Keratinocyte (primary cell): ENCODE measurements around the gene NDUFV1. TPM values are rescaled to one million over a fixed set of nuclear protein-coding genes. Genes with fewer than 3 reads are reported as not detected.
A peak's percentile ranks its signal among the peaks of the same experiment; 100 is the strongest.

Experiments
- DNase-seq: peaks from one replicate; pipeline ENCODE4 v3.0.0-alpha.2; 2011; ENCODE audit warnings: low read depth, missing footprints, low spot score
- FAIRE-seq: peaks from 2 replicates; lab custom pipeline; 2011; peaks lifted over from hg19 to GRCh38; lab: Jason Lieb, UNC
- H2AFZ ChIP-seq: 2 replicates; pipeline ENCODE4 v1.6.0; 2012; ENCODE audit warnings: low read length, control low read depth, inconsistent platforms; ENCODE audit not compliant: control insufficient read depth
- H3K27ac ChIP-seq: 2 replicates; pipeline ENCODE4 v1.5.1; 2011; ENCODE audit warnings: low read length; ENCODE audit not compliant: control insufficient read depth, insufficient read depth
- H3K27me3 ChIP-seq: 3 replicates; pipeline ENCODE4 v1.6.0; 2011; ENCODE audit warnings: low read length; ENCODE audit not compliant: control insufficient read depth, insufficient read depth; ENCODE audit errors: extremely low read depth
- H3K36me3 ChIP-seq, 2 experiments: 2 replicates in 1 of 2; 3 replicates in 1 of 2; pipeline ENCODE4 v1.5.1; 2011; ENCODE audit warnings: low read length in 2 of 2, mild to moderate bottlenecking in 1 of 2; ENCODE audit not compliant: control insufficient read depth in 2 of 2, insufficient read depth in 2 of 2; ENCODE audit errors: extremely low read depth in 1 of 2
- H3K4me1 ChIP-seq: 3 replicates; pipeline ENCODE4 v1.5.1; 2011; ENCODE audit warnings: low read length; ENCODE audit not compliant: control insufficient read depth, insufficient read depth; ENCODE audit errors: extremely low read depth
- H3K4me2 ChIP-seq: 3 replicates; pipeline ENCODE4 v1.6.0; 2011; ENCODE audit warnings: low read depth, low read length; ENCODE audit not compliant: control insufficient read depth, insufficient read depth; ENCODE audit errors: extremely low read depth
- H3K4me3 ChIP-seq, 3 experiments: fragments of 200-600 bp in 1 of 3; sonication (generic) in 1 of 3; 2 replicates in 2 of 3; 3 replicates in 1 of 3; pipeline ENCODE4 v1.5.1; 2011 to 2016; ENCODE audit warnings: low read length in 3 of 3, mild to moderate bottlenecking in 3 of 3, control low read depth in 2 of 3, inconsistent platforms in 1 of 3, low read depth in 1 of 3, mixed read lengths in 1 of 3, mixed run types in 1 of 3, moderate library complexity in 1 of 3; ENCODE audit not compliant: control insufficient read depth in 2 of 3, insufficient read depth in 2 of 3; ENCODE audit errors: extremely low read depth in 1 of 3
- H3K79me2 ChIP-seq: 2 replicates; pipeline ENCODE4 v1.6.0; 2012; ENCODE audit warnings: low read length; ENCODE audit not compliant: control insufficient read depth, insufficient read depth
- H3K9ac ChIP-seq: 3 replicates; pipeline ENCODE4 v1.6.0; 2011; ENCODE audit warnings: low read length; ENCODE audit not compliant: control insufficient read depth, insufficient read depth; ENCODE audit errors: extremely low read depth
- H3K9me1 ChIP-seq: 3 replicates; pipeline ENCODE4 v1.6.0; 2011; ENCODE audit warnings: low read length; ENCODE audit not compliant: control insufficient read depth, insufficient read depth; ENCODE audit errors: extremely low read depth
- H3K9me3 ChIP-seq: 2 replicates; pipeline ENCODE4 v1.5.1; 2012; ENCODE audit warnings: low read depth, low read length; ENCODE audit not compliant: control insufficient read depth
- H4K20me1 ChIP-seq: 3 replicates; pipeline ENCODE4 v1.6.0; 2011; ENCODE audit warnings: low read length; ENCODE audit not compliant: control insufficient read depth, insufficient read depth; ENCODE audit errors: extremely low read depth
- CTCF ChIP-seq, 3 experiments: IDR thresholded peaks in 1 of 3; conservative IDR thresholded peaks in 1 of 3; optimal IDR thresholded peaks in 1 of 3; 2 replicates in 2 of 3; 3 replicates in 1 of 3; pipeline versions ENCODE3 to v1.5.1; 2011; ENCODE audit warnings: low read length in 3 of 3, mild to moderate bottlenecking in 3 of 3, moderate library complexity in 2 of 3, control low read depth in 1 of 3, inconsistent platforms in 1 of 3; ENCODE audit not compliant: insufficient read depth in 2 of 3; ENCODE audit errors: extremely low read depth in 1 of 3
- EZH2 ChIP-seq: IDR thresholded peaks from one replicate; pipeline ENCODE4 v1.6.1; 2012; ENCODE audit warnings: inconsistent platforms, mild to moderate bottlenecking, low read length, moderate library complexity
- dilution Hi-C: fragments of 300-500 bp; cut with MboI; formaldehyde crosslinking; loops from one replicate; pipeline ENCODE4 v1.7.0; 2020; ENCODE audit warnings: low sequenced_read_pairs; ENCODE audit not compliant: extremely low pct_ligation_motif_present
- polyA plus RNA-seq, 5 experiments: library from polyadenylated mRNA; depleted of rRNA in 3 of 5; stranded (reverse) in 3 of 5; stranded (forward) in 1 of 5; unstranded in 1 of 5; fragments of >200 nt; gene quantifications; 1 replicate in 1 of 5; 2 replicates in 3 of 5; 3 replicates in 1 of 5; pipeline versions ENCODE4 v1.2.1 to v1.2.3, GENCODE V29; 2011 to 2012; ENCODE audit warnings: missing spikeins in 2 of 5, low read depth in 1 of 5, low replicate concordance in 1 of 5

Gene NDUFV1
- polyA plus RNA-seq, 1 donor (not counting 4 experiments of a cell fraction or from before 2014, with no cell fraction given): 102 TPM

GRCh38 chr11:67605231-67606011 lies 1.3 kb upstream of the NDUFV1 start:
- Histone ChIP-seq H3K9me1 (no peaks in the 10 kb centered on the region), H3K27me3 (no peaks in the 10 kb centered on the region), H4K20me1 (no peaks in the 10 kb centered on the region), H3K36me3 (peaks cover 12 to 15% of the 10 kb centered on the region in 2 experiments), H3K4me3 (no peak overlapping the region), H3K4me1 (peaks cover 10% of the 10 kb centered on the region), H3K4me2 (no peak overlapping the region), H2AFZ (no peak overlapping the region), H3K9me3 (no peaks in the 10 kb centered on the region), H3K27ac (no peak overlapping the region), H3K9ac (no peak overlapping the region), H3K79me2 (peaks cover 17% of the 10 kb centered on the region)
- no peak for TF ChIP-seq CTCF (optimal IDR thresholded peaks at IDR 0.05 in 1 of 3, IDR thresholded peaks at IDR 0.05 in 1 of 3, conservative IDR thresholded peaks at IDR 0.05 in 1 of 3; ENCODE audit: extremely low read depth in 1 of 3, insufficient read depth in 2 of 3, low read length in 3 of 3)
- no peak for TF ChIP-seq EZH2
- dilution Hi-C loops: no loop called here
- FAIRE-seq (no peak), DNase-seq (no peak)

GRCh38 chr11:67606093-67606491 lies 644 bp upstream of the NDUFV1 start:
- Histone ChIP-seq H3K9ac (peak overlapping the region; percentile 94), H2AFZ (peak overlapping the region; percentile 88), H3K4me2 (peak overlapping the region; percentile 84), H3K4me3 (peak overlapping the region; percentile 94 to 100 (median 95)), H3K4me1 (peaks cover 10% of the 10 kb centered on the region), H3K9me1 (no peaks in the 10 kb centered on the region), H3K9me3 (no peaks in the 10 kb centered on the region), H3K27ac (no peak overlapping the region), H3K79me2 (peaks cover 17% of the 10 kb centered on the region), H4K20me1 (no peaks in the 10 kb centered on the region), H3K36me3 (peaks cover 15 to 17% of the 10 kb centered on the region in 2 experiments), H3K27me3 (no peaks in the 10 kb centered on the region)
- no peak for TF ChIP-seq CTCF (optimal IDR thresholded peaks at IDR 0.05 in 1 of 3, IDR thresholded peaks at IDR 0.05 in 1 of 3, conservative IDR thresholded peaks at IDR 0.05 in 1 of 3; ENCODE audit: extremely low read depth in 1 of 3, insufficient read depth in 2 of 3, low read length in 3 of 3)
- TF ChIP-seq EZH2: no peak
- DNase-seq: no peak
- no peak for FAIRE-seq
- dilution Hi-C loops: no loop called here
